Urothelium cell line (cell line): ENCODE results near the gene ANO7.

Experiments
- DNase-seq: peaks from one replicate; pipeline ENCODE4 v3.0.0; 2011; ENCODE audit warnings: low spot score, mixed read lengths
- FAIRE-seq: peaks from 2 replicates; lab custom pipeline; 2011; peaks lifted over from hg19 to GRCh38; lab: Jason Lieb, UNC

Gene ANO7

GRCh38 chr2:241226723-241227572, 38.5 kb downstream of the ANO7 start:
- no peak for FAIRE-seq
- no peak for DNase-seq

- FAIRE-seq (no peak), DNase-seq (no peak)
These were observed 39.1 kb downstream of the ANO7 start for GRCh38 chr2:241227594-241227993.

GRCh38 chr2:241228081-241228859, 39.8 kb downstream of the ANO7 start:
- FAIRE-seq (no peak), DNase-seq (no peak)

- no peak for FAIRE-seq
- DNase-seq: no peak
These were observed 40.5 kb downstream of the ANO7 start for GRCh38 chr2:241228860-241229516.

GRCh38 chr2:241229563-241230401, 41.3 kb downstream of the ANO7 start:
- DNase-seq: no peak
- no peak for FAIRE-seq

GRCh38 chr2:241230435-241230834, 42.0 kb downstream of the ANO7 start:
- FAIRE-seq (no peak), DNase-seq (no peak)

- FAIRE-seq (no peak), DNase-seq (no peak)
These were observed 44.5 kb downstream of the ANO7 start for GRCh38 chr2:241232736-241233575.

- FAIRE-seq (no peak), DNase-seq (no peak)
These were observed 45.8 kb downstream of the ANO7 start for GRCh38 chr2:241234066-241234790.

- DNase-seq (no peak), FAIRE-seq (no peak)
These were observed 46.7 kb downstream of the ANO7 start for GRCh38 chr2:241234962-241235740.

GRCh38 chr2:241235859-241236593, 47.5 kb downstream of the ANO7 start:
- no peak for DNase-seq
- no peak for FAIRE-seq

GRCh38 chr2:241237047-241237446, 48.6 kb downstream of the ANO7 start:
- FAIRE-seq: no peak

GRCh38 chr2:241237949-241238371, 49.5 kb downstream of the ANO7 start:
- DNase-seq: no peak

More at GRCh38 chr2:241237047-241237446, 48.6 kb downstream of the ANO7 start:
- no peak for DNase-seq

GRCh38 chr2:241238693-241239198, 50.3 kb downstream of the ANO7 start:
- DNase-seq: no peak
- no peak for FAIRE-seq

More at GRCh38 chr2:241237949-241238371, 49.5 kb downstream of the ANO7 start:
- no peak for FAIRE-seq

- DNase-seq (no peak), FAIRE-seq (no peak)
These were observed 51.2 kb downstream of the ANO7 start for GRCh38 chr2:241239552-241240202.

- no peak for FAIRE-seq
- DNase-seq: no peak
These were observed 52.0 kb downstream of the ANO7 start for GRCh38 chr2:241240320-241241004.

GRCh38 chr2:241241669-241242068, 53.2 kb downstream of the ANO7 start:
- DNase-seq (no peak), FAIRE-seq (no peak)
